ENCODE results near the gene GALNT7.

DNA sequence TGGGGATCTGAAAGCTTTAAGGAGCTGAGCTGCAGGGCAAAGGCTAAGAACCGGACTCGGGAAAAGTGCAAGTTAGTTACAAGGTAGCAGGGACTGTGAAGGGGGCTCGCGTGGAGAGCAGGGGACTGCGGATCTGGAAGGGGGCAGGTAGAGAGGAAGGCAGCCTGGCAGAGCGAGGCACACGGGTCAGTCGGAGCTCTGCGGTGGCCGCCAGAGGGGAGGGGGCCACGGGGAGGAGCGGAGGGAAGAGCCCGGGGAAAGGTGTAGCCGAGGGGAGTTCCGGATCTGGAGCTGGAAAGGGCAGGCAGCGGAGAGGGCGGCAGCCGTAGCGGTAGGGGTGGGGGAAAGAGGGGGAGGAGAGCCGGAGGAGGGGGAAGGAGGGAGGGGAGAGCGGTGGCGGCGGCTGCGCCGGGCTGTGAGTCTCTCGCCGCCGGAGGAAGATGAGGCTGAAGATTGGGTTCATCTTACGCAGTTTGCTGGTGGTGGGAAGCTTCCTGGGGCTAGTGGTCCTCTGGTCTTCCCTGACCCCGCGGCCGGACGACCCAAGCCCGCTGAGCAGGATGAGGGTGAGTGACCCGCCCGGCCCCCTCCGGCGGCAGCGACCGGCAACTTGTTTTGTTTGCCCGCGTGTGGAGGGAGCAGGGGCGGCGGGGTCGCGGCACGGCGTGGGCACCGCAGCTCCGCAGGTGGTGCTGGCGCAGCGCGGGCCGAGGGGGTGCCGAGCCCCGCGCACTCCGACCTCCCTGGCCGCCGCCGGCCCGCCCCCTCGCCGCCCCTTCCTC lies at the start of gene GALNT7:
- TF ChIP-seq CTCF (IDR thresholded peaks at IDR 0.05): no peak
- TF ChIP-seq EP300 (IDR thresholded peaks at IDR 0.05): no peak

Measured in tibial nerve (tissue), 4 donors.